DLD1 (cell line): ENCODE measurements around the gene SMOC2.

ENCODE experiments used
- in situ Hi-C: cut with HindIII; loops from 2 replicates; pipeline ENCODE4 v1.10.0; 2017; ENCODE audit warnings: low sequenced_read_pairs

Gene SMOC2

GRCh38 chr6:168415098-168415992, 25.6 kb upstream of the SMOC2 start:
- in situ Hi-C loops: no loop called here

GRCh38 chr6:168415993-168416530, 24.9 kb upstream of the SMOC2 start:
- in situ Hi-C loops: no loop called here

GRCh38 chr6:168416531-168416930, 24.5 kb upstream of the SMOC2 start:
- in situ Hi-C loops: no loop called here

- in situ Hi-C loops: no loop called here
Measured at GRCh38 chr6:168417191-168417590, 23.8 kb upstream of the SMOC2 start.

GRCh38 chr6:168417679-168418557, 23.1 kb upstream of the SMOC2 start:
- in situ Hi-C loops: no loop called here

GRCh38 chr6:168418711-168419121, 22.3 kb upstream of the SMOC2 start:
- in situ Hi-C loops: no loop called here

GRCh38 chr6:168419569-168419968, 21.4 kb upstream of the SMOC2 start:
- in situ Hi-C loops: no loop called here

- in situ Hi-C loops: no loop called here
Measured at GRCh38 chr6:168420084-168420483, 20.9 kb upstream of the SMOC2 start.

- in situ Hi-C loops: no loop called here
Measured at GRCh38 chr6:168420706-168421105, 20.3 kb upstream of the SMOC2 start.

GRCh38 chr6:168427184-168427583, 13.8 kb upstream of the SMOC2 start:
- in situ Hi-C loops: no loop called here

GRCh38 chr6:168428052-168428826, 12.7 kb upstream of the SMOC2 start:
- in situ Hi-C loops: no loop called here

- in situ Hi-C loops: no loop called here
Measured at GRCh38 chr6:168428863-168429262, 12.1 kb upstream of the SMOC2 start.

GRCh38 chr6:168432196-168432595, 8.8 kb upstream of the SMOC2 start:
- in situ Hi-C loops: no loop called here

- in situ Hi-C loops: no loop called here
Measured at GRCh38 chr6:168433898-168434297, 7.1 kb upstream of the SMOC2 start.

GRCh38 chr6:168434505-168434904, 6.5 kb upstream of the SMOC2 start:
- in situ Hi-C loops: no loop called here

GRCh38 chr6:168437751-168438150, 3.2 kb upstream of the SMOC2 start:
- in situ Hi-C loops: no loop called here

GRCh38 chr6:168438783-168439520, 2.0 kb upstream of the SMOC2 start:
- in situ Hi-C loops: no loop called here

- in situ Hi-C loops: no loop called here
Measured at GRCh38 chr6:168439794-168440450, 1.1 kb upstream of the SMOC2 start.
